ENCODE data around the gene CEP295NL. TPM values are rescaled to one million over a fixed set of nuclear protein-coding genes. Genes with fewer than 3 reads are reported as not detected.

Gene CEP295NL
- total and polyA plus RNA-seq, 2 of the 13 experiments (the other 11 are each of a cell fraction or from before 2014, with no cell fraction given): not detected

GRCh38 chr17:78897664-78898047, 5.3 kb downstream of the CEP295NL start:
- ChIA-PET POLR2A (no interaction called here), CTCF (ENCODE audit: low intra/inter-chr PET ratio, low total read pairs) (no interaction called here)
- no TSS peak for BruUV-seq (replicated peaks)
- Histone ChIP-seq H3K4me3 (replicated peaks in 1 of 3; ENCODE audit: insufficient read depth in 1 of 3, low read depth in 2 of 3, low read length in 3 of 3) (no peak overlapping the region), H3K36me3 (replicated peaks in 1 of 2; ENCODE audit: control insufficient read depth in 1 of 2, insufficient read depth in 2 of 2, low read length in 2 of 2) (no peaks in the 10 kb centered on the region; a peak in 3 of 5 replicates), H3K9me3 (ENCODE audit: low read length) (no peaks in the 10 kb centered on the region), H3K79me2 (ENCODE audit: insufficient read depth, low read length) (no peaks in the 10 kb centered on the region), H3K27ac (ENCODE audit: extremely low read length, insufficient read depth, low read length) (no peak overlapping the region), H3K27me3 (ENCODE audit: control insufficient read depth in 1 of 2, insufficient read depth in 2 of 2, low read length in 2 of 2) (no peaks in the 10 kb centered on the region), H3K9ac (ENCODE audit: insufficient read depth, low read depth, low read length) (no peak overlapping the region), H2AFZ (ENCODE audit: low read length) (no peak overlapping the region), H3K4me2 (ENCODE audit: low read depth, low read length) (no peak overlapping the region), H4K20me1 (ENCODE audit: insufficient read depth, low read length) (no peaks in the 10 kb centered on the region), H3K4me1 (ENCODE audit: insufficient read depth, low read length) (peaks cover 8% of the 10 kb centered on the region)
- FAIRE-seq (no peak), DNase-seq (ENCODE audit: low spot score) (no peak), ATAC-seq (no peak)
- TF ChIP-seq ADNP (CRISPR knock-in tag; IDR thresholded peaks at IDR 0.05) (no peak), ZNF136 (CRISPR knock-in tag; IDR thresholded peaks at IDR 0.05; ENCODE audit: low read depth) (no peak), GLI4 (CRISPR knock-in tag; IDR thresholded peaks at IDR 0.05; ENCODE audit: borderline replicate concordance) (no peak), SRF (IDR thresholded peaks at IDR 0.05; ENCODE audit: low read depth, low read length) (no peak), ZNF687 (CRISPR knock-in tag; IDR thresholded peaks at IDR 0.05) (no peak), ZSCAN21 (CRISPR knock-in tag; IDR thresholded peaks at IDR 0.05; ENCODE audit: borderline replicate concordance) (no peak), ZNF878 (CRISPR knock-in tag; IDR thresholded peaks at IDR 0.05) (no peak), SMAD3 (CRISPR knock-in tag; IDR thresholded peaks at IDR 0.05) (no peak), GZF1 (CRISPR knock-in tag; IDR thresholded peaks at IDR 0.05) (no peak), HNRNPH1 (optimal IDR thresholded peaks at IDR 0.05; ENCODE audit: low read depth, low read length) (no peak), ZNF746 (CRISPR knock-in tag; IDR thresholded peaks at IDR 0.05) (no peak)
- intact Hi-C loops (cut with micrococcal nuclease; ENCODE audit: unreplicated experiment): no loop called here
- 98% methylated on average over 7 of the region's 7 CpGs for WGBS (ENCODE audit: low lambda C conversion rate)
- in situ Hi-C loops (cut with HindIII; ENCODE audit: extremely low pct_ligation_motif_present, low pct_unique_long_range_greater_than_20kb): no loop called here

Data from HepG2 (cell line).